ENCODE measurements around the gene SYT2. TPM values are rescaled to one million over a fixed set of nuclear protein-coding genes. Genes with fewer than 3 reads are reported as not detected.

Gene SYT2
- total and polyA plus RNA-seq, 2 experiments from 2014 or later = 0.03 to 0.68 TPM

- TF ChIP-seq CTCF (IDR thresholded peaks at IDR 0.05; ENCODE audit: low read depth, low read length) = no peak
- H3K27me3 ChIP-seq = peaks cover 18% of the 10 kb centered on the region
Observed at GRCh38 chr1:202694314-202694713, 15.9 kb downstream of the SYT2 start.

GRCh38 chr1:202692959-202693555, 17.2 kb downstream of the SYT2 start:
- peak; percentile 29 for TF ChIP-seq CTCF (IDR thresholded peaks at IDR 0.05; ENCODE audit: low read depth, low read length)
- H3K27me3 ChIP-seq = peaks cover 18% of the 10 kb centered on the region
- no peak overlapping the region for H3K4me3 ChIP-seq
- H3K36me3 ChIP-seq = no peaks in the 10 kb centered on the region
- H3K27ac ChIP-seq = no peak overlapping the region
- H3K9me3 ChIP-seq (ENCODE audit: low read depth) = no peaks in the 10 kb centered on the region
- DNase-seq (ENCODE audit: low read depth in 1 of 2, low spot score in 1 of 2) = peak; percentile 79 to 90
- H3K4me1 ChIP-seq (ENCODE audit: low read depth) = no peaks in the 10 kb centered on the region

More at GRCh38 chr1:202694314-202694713, 15.9 kb downstream of the SYT2 start:
- Histone ChIP-seq H3K27ac (no peak overlapping the region), H3K4me1 (ENCODE audit: low read depth) (no peaks in the 10 kb centered on the region), H3K4me3 (no peak overlapping the region), H3K36me3 (no peaks in the 10 kb centered on the region), H3K9me3 (ENCODE audit: low read depth) (no peaks in the 10 kb centered on the region)
- DNase-seq (ENCODE audit: low read depth in 1 of 2, low spot score in 1 of 2) = no peak

- Histone ChIP-seq H3K4me1 (ENCODE audit: low read depth) (no peaks in the 10 kb centered on the region), H3K9me3 (ENCODE audit: low read depth) (no peaks in the 10 kb centered on the region), H3K36me3 (no peaks in the 10 kb centered on the region), H3K27me3 (peaks cover 17% of the 10 kb centered on the region), H3K4me3 (no peak overlapping the region), H3K27ac (no peak overlapping the region)
- TF ChIP-seq CTCF (IDR thresholded peaks at IDR 0.05; ENCODE audit: low read depth, low read length) = no peak
- no peak for DNase-seq (ENCODE audit: low read depth in 1 of 2, low spot score in 1 of 2)
Observed at GRCh38 chr1:202691816-202692215, 18.4 kb downstream of the SYT2 start.

- Histone ChIP-seq H3K27ac (no peak overlapping the region), H3K36me3 (no peaks in the 10 kb centered on the region), H3K4me1 (ENCODE audit: low read depth) (no peaks in the 10 kb centered on the region), H3K4me3 (no peak overlapping the region), H3K27me3 (peaks cover 1% of the 10 kb centered on the region), H3K9me3 (ENCODE audit: low read depth) (no peaks in the 10 kb centered on the region)
- no peak for DNase-seq (ENCODE audit: low read depth in 1 of 2, low spot score in 1 of 2)
- no peak for TF ChIP-seq CTCF (IDR thresholded peaks at IDR 0.05; ENCODE audit: low read depth, low read length)
Observed at GRCh38 chr1:202689493-202690342, 20.5 kb downstream of the SYT2 start.

GRCh38 chr1:202689082-202689481, 21.2 kb downstream of the SYT2 start:
- no peak for TF ChIP-seq CTCF (IDR thresholded peaks at IDR 0.05; ENCODE audit: low read depth, low read length)
- Histone ChIP-seq H3K9me3 (ENCODE audit: low read depth) (no peaks in the 10 kb centered on the region), H3K27me3 (no peaks in the 10 kb centered on the region), H3K27ac (no peak overlapping the region), H3K4me3 (no peak overlapping the region), H3K36me3 (no peaks in the 10 kb centered on the region), H3K4me1 (ENCODE audit: low read depth) (no peaks in the 10 kb centered on the region)
- DNase-seq (ENCODE audit: low read depth in 1 of 2, low spot score in 1 of 2) = no peak
